Activated naive CD8-positive, alpha-beta T cell treated with anti-CD3 and anti-CD28 coated beads, Interleukin-2, amount 50 U/mL, for 16 hours (primary cell): ENCODE results near the gene ABCA1.
"Not testable (repeated sequence)": the region's sequence is repeated elsewhere in the genome, so short reads cannot be mapped to it uniquely, and the experiment has no call there.

ENCODE experiments used
- DNase-seq: peaks from one replicate; pipeline ENCODE4 v3.0.0-alpha.2; 2020; ENCODE audit warnings: low read depth, low spot score

Gene ABCA1

GRCh38 chr9:104950838-104951237 lies 22.9 kb upstream of the ABCA1 start:
- no peak for DNase-seq

- no peak for DNase-seq
These were observed 20.3 kb upstream of the ABCA1 start for GRCh38 chr9:104948277-104948676.

DNA sequence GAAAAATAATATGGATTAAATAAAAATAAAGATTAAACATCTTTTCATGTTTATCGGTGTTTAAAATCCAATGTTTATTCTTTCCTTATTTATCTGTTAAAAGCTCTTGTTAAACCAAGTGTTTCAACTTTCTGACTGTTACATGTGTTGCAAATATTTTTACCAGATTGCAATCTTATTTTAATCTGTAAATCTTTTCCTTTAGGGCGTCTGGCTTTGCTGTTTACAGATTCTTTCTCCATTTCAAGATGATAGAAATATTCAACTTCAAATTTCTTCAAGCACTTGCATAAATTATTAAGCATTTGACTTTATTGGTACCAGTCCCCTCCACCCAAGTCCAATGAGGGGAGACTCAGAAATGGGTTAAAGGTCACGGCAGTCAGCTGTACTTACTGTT lies 16.9 kb upstream of the ABCA1 start:
- no peak for DNase-seq

DNA sequence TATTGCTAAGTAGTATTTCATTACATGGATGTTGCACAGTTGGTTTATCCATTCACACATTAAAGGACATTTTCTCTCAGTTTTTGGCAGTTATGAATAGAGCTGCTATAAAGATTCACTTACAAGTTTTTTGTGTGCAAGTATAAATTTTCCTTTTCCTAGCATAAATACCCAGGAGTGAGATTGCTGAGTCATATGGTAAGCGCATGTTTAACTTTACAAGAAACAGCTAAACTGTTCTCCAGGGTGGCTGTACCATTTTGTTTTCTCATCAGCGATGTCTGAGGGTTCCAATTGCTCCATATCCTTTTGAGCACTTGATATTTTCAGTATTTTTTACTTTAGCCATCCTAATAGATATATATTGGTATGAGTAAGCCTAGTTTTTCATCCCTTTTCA lies 16.4 kb upstream of the ABCA1 start:
- no peak for DNase-seq

GRCh38 chr9:104941597-104941996 lies 13.6 kb upstream of the ABCA1 start:
- DNase-seq = no peak

DNA sequence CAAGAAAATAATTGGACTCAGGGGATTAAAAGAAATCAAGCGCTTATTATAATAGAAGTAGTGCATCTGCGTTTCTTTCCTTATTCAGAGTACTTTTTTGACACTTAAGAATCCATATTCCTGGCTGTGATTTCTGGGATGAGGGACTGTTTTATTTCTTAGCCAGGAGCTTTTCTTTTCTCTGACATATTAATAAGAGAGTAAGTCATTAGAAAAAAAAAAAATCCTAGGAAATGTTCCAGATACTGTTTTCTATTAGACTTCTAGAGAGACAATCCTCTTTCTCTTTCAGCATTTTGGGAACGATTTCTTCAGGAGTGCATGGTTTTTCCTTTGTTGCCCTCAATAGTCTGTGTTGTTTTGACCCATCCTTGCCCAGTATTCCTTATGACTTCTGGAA lies 8.3 kb upstream of the ABCA1 start:
- no peak for DNase-seq

DNA sequence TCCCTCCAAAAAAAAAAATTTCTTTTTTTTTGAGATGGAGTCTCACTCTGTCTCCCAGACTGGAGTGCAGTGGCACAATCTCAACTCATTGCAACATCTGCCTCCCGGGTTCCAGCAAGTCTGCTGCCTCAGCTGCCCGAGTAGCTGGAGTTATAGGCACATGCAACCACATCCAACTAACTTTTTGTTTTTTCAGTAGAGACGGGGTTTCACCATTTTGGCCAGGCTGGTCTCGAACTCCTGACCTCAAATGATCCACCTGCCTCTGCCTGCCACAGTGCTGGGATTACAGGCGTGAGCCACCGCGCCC lies 7.5 kb upstream of the ABCA1 start:
- not testable (repeated sequence) for DNase-seq

GRCh38 chr9:104934691-104935500 lies 6.9 kb upstream of the ABCA1 start:
- no peak for DNase-seq

DNA sequence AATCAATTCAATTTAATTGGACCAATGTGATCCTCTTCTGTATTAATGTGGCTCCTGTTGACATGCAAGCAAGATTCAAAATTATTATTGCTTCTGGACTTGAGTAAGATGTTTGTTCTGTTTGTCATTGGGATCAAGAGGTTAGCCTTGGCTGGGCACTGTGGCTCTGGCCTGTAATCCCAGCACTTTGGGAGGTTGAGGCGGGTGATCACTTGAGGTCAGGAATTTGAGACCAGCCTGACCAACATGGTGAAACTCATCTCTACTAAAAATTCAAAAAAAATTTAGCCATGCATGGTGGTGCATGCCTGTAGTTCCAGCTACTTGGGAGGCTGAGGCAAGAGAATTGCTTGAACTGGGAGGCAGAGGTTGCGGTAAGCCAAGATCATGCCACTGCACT lies 5.1 kb upstream of the ABCA1 start:
- DNase-seq = not testable (repeated sequence)

DNA sequence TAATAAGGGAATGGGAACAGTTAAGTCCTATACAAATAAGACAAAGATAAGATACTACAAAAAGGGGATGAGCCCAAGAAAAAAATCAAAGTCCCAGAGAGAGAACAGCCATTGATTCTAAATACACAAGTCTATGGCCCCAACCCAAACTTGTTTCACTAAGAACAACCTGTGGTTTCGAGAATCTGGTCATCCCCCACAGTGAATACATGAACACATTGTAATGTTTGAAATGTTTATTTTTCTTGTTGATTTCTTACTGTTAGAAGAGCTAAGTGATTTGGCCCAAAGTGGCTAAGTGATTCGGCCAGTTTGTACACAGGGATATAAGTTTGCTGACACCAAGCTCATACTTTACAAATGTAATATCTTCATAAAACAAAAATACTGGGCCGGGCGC lies 3.3 kb upstream of the ABCA1 start:
- DNase-seq = no peak

DNA sequence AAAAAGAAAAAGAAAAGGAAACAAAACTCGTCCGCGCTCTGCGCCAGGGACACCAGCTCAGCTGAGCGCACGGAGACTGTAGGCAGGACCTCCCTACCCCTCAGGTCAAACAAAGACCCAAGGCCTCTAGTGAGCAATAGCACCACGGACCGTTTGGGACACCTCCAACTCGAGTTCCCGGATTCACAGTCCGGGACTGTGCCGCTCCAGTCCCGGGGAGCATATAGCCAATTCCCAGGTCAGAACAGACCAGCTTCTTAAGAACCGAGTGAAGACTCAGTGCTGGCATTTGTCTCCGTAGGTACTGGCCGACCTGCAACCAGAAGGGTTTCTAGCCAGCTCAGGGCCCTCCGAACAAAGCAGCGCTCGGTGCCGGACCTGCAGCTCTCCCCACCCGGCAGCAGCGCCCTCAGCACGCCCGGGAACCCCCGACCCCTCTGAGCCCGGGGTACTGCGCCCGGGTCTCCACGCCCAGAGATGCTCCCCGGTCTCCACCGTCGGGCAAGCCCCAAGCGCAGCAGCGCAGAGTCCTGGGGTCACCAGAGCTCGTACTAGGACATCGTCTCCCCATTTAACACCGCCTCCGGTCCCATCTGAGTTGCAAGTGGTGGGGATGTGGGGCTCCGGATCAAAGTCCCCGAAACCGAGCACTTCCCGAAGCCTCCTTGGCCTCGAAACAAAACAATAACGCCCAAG lies 591 bp downstream of the ABCA1 start:
- no peak for DNase-seq

GRCh38 chr9:104923740-104924139 lies 4.2 kb downstream of the ABCA1 start:
- no peak for DNase-seq

GRCh38 chr9:104923289-104923688 lies 4.7 kb downstream of the ABCA1 start:
- no peak for DNase-seq

DNA sequence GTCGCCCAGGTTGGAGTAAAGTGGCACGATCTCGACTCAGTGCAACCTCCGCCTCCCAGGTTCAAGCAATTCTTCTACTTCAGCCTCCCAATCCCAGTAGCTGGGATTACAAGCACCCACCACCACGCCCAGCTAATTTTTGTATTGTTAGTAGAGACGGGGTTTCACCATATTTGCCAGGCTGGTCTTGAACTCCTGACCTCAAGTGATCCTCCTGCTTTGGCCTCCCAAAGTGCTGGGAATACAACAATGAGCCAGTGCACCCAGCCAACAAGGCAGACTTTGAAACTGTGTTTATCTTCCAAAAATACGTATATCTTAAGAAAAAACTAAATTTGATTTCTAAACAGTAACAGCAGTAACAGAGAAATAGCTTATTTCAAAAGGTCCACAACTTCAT lies 5.2 kb downstream of the ABCA1 start:
- DNase-seq = not testable (repeated sequence)

GRCh38 chr9:104921067-104921741 lies 6.8 kb downstream of the ABCA1 start:
- DNase-seq = no peak

DNA sequence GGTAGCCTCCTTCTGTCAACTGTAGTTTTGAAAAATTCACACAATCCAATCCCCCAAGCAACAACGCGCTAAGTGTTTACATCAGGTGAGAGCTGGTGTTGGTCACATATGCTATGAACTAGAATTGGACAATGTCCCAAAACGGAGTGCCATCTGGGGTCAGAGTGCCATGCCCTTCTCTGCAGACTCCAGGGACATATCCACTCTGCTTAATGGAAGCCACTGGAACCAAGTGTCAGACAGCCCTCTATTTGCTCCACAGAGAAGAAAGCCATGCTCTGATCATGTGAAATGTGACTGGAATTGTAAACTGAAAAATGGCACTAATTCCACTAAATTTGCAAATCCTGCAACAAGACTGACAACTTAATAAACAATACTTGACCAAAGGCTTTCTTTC lies 12.2 kb downstream of the ABCA1 start:
- DNase-seq = no peak

DNA sequence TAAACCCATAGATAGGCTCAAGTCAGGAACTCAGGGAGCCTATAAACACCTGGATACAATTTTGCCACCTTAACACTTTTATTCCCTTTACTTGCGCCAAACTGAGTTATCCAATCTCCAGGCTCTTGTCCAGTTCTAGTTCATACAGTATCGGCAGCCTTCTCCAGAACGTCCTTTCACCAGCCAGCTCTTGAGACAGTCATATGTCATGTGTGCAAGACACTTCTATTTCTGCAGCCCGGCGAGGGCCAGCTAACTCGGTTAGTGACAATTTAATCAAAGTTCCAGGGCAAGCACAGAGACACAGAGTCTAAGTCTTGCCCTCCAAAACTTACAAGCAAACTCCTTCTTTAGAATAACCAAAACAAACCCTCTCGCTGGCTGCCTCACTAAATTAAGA lies 12.9 kb downstream of the ABCA1 start:
- DNase-seq = no peak

DNA sequence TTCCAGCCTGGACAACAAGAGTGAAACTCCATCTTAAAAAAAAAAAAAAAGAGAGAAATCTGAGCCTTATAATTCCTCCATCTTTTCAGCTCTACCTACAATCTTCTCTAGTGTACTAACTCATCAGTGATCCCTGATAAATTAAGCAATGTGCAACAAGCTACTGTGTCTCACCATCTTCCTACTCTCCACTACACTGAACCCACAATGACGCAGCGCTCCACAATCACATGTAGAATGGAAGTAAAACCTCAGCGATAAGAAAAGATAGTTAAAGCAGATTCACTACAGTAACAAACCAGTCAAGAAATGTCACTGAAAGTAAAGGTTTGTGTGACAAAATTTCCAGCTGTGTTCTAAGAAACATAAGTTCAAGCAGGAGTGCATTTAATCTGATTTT lies 13.5 kb downstream of the ABCA1 start:
- no peak for DNase-seq

DNA sequence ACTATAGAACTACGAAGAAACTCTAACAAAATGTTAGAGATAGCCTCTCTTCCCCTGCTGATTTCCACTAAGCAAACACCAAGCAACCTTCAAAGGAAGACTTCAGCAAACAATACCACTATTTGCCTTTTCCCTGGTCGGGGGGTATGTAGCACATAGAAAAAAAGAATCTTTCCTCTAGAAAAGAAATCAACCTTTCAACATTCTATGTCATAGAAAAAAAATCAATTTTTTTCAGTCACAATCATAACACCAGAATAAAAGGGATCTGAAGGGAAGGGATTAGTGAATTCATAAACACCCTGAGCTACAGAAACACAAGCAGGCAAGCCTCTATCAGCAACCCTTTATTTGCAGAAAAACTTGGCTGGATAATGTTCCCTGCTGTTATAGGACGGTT lies 15.3 kb downstream of the ABCA1 start:
- DNase-seq = no peak

GRCh38 chr9:104911032-104911607 lies 16.8 kb downstream of the ABCA1 start:
- no peak for DNase-seq

DNA sequence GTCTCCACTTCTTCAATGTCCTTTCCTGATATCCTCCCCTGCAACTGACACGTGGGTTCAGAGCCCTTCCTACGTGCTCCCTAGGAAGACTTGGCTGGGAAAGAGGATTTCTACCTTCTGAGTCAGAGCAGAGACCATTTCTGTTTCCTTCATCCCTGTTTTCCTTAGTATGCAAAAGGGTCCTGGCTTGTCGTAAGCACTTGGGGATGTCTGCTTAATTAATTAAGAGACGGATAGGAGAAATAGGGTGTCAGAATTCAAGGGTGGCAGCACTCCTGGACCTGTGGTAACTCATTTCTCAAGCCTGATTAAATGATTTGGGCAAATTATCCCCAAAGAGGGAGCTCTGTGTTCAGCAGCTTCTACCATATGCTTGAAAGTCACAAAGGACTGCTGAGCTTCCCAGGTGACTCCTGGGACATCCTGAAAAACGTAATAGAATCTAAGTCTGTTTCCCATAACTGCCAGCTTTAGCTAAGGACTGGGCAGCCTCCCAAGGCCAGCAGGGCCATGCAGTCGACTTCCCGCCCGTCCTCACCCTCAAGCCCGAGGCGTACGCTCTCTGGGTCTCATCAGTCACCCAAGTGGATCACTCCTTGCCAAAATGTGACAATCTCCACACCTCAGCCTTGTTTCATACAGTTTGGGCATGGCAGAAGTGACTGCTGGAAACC lies 20.5 kb downstream of the ABCA1 start:
- DNase-seq = no peak
